Caki2 (cell line): ENCODE results near the gene DOP1B. TPM values are rescaled to one million over a fixed set of nuclear protein-coding genes. Genes with fewer than 3 reads are reported as not detected.
"Not testable (repeated sequence)": the region's sequence is repeated elsewhere in the genome, so short reads cannot be mapped to it uniquely, and the experiment has no call there.

Experiments
- DNase-seq: peaks from one replicate; pipeline ENCODE4 v3.0.0-alpha.2; 2015; ENCODE audit warnings: low read depth
- in situ Hi-C: cut with HindIII; loops from 2 replicates; pipeline ENCODE4 v1.10.0; 2016; ENCODE audit warnings: low sequenced_read_pairs, low pct_unique_long_range_greater_than_20kb, mixed read lengths
- total RNA-seq: library from RNA; depleted of rRNA; stranded (reverse); fragments of >200 nt; shearing (Covaris generic); gene quantifications from 2 replicates; pipeline ENCODE4 v1.2.3, GENCODE V29; 2014; ENCODE audit warnings: low replicate concordance

Gene DOP1B
- total RNA-seq, 1 experiment from 2014 or later, result 21.6 TPM

DNA sequence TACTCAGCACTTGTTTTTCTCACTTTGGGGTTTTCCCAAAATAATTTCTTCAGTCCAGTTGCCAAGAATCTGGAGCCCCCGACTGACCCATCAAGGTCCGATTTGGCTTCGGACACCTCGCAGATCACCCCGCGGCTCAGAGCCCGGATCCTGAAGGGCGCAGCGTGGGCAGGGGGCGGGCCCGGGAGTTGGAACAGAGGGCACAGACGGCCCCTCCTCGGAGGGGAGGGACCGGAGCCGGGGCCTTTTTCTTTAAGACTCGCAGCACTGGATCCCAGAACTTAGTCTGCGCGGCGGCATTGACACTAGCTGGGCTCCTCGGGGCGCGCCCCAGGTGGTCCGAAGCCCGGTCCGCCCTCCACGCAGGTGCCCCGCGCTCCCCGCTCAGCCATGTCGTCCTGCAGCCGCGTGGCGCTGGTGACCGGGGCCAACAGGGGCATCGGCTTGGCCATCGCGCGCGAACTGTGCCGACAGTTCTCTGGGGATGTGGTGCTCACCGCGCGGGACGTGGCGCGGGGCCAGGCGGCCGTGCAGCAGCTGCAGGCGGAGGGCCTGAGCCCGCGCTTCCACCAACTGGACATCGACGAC is 21.7 kb upstream of the DOP1B start, which contains the start of gene CBR3:
Gene CBR3 (plus strand): TSS at position 277 of the 588 bp plus-strand sequence. CDS start 114 bp downstream, at position 391.
- in situ Hi-C loops, result no loop called here
- peak; percentile 72 for DNase-seq

DNA sequence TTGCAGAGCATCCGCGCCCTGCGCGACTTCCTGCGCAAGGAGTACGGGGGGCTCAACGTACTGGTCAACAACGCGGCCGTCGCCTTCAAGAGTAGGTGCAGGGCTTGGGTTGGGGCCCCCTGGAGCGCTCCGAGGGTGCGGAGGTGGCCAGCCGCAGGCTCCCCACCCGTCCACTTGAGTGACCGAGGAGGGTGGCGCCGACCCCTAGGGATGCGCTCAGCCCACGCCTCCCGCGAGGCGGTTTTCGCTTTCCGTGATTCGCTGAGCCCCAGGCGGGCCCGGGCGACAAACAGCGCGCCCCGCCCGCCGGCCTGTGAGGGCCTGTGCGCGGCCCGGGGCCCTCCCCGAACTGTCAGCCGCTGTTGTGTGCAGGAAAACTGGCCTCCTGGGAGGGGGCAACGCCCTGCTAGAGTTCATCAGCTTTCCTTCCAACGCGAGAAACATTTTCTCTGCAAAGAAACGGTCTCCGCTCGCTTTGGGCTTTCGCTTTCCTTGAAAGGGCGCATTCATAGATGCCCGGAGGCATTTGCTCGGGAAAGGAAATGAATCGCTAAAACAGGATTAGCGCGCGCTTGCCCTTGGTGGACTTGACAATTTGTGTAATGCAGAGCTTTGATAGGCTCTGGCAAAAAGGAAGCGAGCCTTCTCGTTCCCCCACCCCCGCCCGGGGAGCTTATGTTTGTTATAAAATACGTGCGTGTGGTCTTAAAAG is 21.1 kb upstream of the DOP1B start:
- in situ Hi-C loops, result no loop called here
- DNase-seq, result peak; percentile 89

DNA sequence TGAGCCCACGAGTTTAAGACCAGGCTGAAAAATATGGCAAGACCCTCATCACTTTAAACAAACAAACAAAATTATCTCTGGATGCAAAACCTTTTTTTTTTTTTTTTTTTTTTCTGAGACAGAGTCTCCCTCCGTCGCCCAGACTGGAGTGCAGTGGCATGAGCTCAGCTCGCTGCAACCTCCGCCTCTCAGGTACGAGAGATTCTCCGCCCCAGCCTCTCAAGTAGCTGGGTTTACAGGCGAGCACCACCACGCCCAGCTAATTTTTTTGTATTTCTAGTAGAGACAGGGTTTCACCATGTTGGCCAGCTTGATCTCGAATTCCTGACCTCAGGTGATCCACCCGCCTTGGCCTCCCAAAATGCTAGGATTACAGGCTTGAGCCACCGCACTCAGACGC is 16.8 kb upstream of the DOP1B start:
- in situ Hi-C loops, result not testable (repeated sequence)

DNA sequence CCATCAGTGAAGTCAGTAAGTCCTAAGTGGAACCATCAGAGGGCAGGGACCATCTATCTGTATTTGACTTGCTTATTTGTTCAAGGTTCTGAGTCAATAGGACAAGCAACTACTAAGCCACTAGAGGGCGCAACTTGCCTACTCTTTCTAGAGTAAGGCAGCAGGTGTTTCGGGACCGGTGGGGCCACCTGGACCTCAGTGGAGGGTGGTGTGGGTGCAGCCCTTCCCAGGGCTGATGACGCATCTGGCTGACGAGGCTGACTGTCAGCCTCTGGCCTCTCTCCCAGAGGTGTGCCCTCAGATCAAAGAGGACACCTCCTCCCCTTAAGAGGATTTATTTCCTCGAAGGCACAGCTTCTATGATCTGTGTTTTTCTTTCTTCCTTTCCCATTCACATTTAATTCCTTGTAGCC is 15.1 kb upstream of the DOP1B start:
- in situ Hi-C loops, result no loop called here
- DNase-seq, result peak; percentile 92

More for the DNA sequence above, 16.8 kb upstream of the DOP1B start:
- not testable (repeated sequence) for DNase-seq

- in situ Hi-C loops, DNase-seq: not testable (repeated sequence)
These were observed 12.4 kb upstream of the DOP1B start for GRCh38 chr21:36144233-36144632.

DNA sequence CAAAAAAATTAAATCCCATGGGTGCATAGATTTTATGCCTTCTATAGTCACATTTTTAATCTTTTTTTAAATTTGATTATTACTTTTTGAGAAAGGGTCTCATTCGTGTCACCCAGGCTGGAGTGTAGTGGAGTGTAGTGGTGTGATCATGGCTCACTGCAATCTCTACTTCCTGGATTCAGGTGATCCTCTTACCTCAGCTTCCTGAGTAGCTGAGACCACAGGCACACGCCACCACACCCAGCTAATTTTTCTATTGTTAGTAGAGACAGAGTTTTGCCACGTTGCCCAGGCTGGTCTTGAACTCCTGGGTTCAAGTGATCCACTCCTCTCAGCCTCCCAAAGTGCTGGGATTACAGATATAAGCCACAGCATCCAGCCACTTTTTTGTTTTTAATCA is 11.4 kb upstream of the DOP1B start:
- in situ Hi-C loops, result no loop called here
- no peak for DNase-seq

- in situ Hi-C loops, result no loop called here
These were observed 8.7 kb upstream of the DOP1B start for GRCh38 chr21:36147911-36148310.

DNA sequence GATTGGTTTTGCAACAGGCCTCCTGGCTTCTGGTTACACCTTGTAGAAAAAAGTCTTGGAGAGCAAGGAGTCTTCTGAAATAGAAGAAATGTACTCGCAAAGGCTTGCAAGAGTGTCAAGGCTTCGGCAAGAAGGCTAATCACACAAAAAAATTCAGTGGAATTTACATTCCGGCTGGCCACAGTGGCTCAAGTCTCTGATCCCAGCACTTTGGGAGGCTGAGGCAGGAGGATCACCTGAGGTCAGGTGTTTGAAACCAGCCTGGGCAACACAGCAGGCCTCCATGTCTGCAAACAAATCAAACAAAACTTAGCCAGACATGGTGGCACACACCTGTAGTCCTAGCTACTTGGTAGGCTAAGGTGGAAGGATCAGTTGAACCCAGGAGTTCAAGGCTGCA is 7.7 kb upstream of the DOP1B start:
- in situ Hi-C loops, result no loop called here
- no peak for DNase-seq

More at GRCh38 chr21:36147911-36148310, 8.7 kb upstream of the DOP1B start:
- DNase-seq, result no peak

- DNase-seq, result no peak
- in situ Hi-C loops, result no loop called here
These were observed 6.6 kb upstream of the DOP1B start for GRCh38 chr21:36149788-36150711.

DNA sequence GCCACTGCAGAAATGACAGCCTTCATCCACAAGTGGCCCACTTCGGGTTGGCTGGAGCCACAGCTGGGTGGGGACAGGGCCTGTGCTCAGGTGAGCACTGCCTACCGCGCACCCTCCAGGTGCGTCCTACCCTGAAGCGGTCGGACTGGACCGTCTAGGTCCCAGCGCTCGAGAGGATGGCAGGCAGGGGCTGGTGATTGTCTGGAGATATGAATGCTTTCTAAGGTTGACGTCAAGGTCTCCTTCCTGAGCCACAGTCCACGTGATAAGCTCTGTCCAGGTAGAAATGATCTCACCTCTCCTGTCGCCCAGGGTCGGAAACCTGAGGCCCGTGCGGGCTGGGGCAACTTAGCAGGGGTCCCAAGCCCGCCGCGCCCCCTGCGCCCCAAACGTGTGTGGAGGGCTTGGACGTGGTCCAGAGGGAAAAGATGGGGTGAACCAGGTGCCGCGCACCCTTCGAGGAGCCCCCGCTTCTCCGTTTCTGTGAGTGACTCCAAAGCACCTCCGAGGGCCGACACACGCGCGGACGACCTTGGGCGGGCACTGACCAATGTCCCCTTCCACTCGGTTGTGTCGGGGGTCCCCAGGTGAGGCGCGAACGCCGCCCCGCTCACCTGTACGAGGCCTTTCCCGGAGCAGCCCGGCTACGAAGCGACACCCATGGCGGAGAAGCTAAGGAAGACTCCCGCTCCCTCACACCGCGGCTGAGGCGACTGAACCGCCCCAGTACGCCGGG is 853 bp upstream of the DOP1B start:
- in situ Hi-C loops, result no loop called here

DNA sequence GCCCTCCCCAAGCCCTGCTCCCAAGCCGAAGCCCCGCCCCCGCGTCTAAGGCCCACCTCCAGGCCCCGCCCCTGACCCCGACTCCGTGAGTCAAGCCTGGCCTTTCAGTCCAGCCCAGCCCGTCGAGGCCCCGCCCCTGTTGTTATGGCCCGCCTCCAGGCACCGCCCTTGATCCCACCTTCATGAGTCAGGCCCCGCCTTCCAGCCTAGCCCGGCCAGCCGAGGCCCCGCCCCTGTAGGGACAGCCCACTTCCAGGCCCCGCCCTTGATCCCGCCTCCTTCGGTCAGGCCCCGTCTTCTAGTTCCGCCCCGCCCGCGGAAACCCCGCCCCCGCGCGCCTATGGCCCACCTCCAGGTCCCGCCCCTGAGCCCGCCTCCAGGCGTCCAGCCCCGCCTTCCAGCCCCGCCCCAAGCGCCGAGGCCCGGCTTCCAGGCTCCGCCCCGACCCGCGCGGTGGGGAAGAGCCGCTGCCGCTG is 247 bp upstream of the DOP1B start:
- DNase-seq, result peak; percentile 96
- in situ Hi-C loops, result no loop called here

More for the DNA sequence above, 853 bp upstream of the DOP1B start:
- no peak for DNase-seq

- in situ Hi-C loops, result no loop called here
- DNase-seq, result no peak
These were observed 2.8 kb downstream of the DOP1B start for GRCh38 chr21:36159356-36159921.

DNA sequence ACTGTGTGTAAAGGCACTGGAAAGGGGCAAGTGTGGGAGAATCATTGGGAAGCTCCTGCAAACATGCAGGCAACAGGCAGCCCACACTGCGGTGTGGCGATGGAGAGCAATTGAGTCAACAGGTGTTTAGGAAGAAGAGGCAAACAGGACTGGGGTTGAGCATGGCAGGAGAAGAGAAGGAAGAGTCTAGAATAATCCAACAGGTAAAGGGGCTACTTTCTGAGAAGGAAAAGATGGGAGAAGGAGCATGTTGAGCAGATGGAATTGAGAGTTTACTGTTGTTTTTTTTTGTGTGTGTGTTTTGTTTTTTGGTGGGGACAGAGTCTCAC is 4.2 kb downstream of the DOP1B start:
- no peak for DNase-seq
- in situ Hi-C loops, result no loop called here

GRCh38 chr21:36162631-36163030 is 6.0 kb downstream of the DOP1B start:
- in situ Hi-C loops, result no loop called here
- no peak for DNase-seq

DNA sequence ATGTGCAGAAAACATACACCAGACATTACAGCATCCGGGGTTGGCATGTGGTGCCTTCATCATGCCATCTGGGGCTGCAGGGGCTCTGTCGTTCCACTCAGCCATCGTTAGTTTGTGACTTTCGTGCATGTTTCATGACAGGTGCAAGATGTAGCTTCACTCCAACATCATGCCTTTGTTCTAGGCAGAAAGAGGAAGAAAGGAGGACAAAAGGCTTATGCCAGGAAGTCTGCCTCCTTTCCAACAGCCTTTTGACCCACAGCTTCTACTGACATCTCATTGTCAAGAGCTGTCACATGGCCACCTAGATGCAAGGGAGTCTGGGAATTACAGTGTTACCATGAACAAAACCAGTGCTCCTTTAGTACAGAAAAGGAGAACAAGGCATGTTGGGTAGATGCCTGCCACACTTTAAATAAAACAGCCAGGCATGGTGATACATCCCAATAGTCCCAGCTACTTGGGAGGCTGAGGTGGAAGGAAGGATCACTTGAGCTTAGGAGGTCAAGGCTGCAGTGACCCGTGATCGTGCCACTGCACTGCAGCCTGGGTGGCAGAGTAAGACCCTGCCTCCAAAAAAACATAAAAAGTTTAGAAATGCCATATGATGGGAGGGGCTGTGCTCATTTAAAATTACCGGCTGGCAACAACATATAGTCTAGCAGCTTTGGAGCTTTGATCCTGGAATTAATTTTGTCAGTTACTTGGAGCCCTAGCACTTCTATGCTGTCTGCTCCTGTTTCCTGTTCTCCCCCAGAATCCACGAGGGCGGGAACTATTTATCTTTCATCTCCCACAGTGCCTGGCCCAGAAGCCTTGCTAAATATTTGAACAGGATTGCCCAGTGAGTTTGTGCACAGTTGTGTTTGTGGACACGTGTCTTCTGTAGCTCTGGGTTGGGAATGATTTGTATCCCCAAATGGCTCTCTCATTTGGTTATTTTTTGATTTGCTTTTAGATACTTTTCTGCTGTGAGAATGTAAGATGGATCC is 7.4 kb downstream of the DOP1B start:
- DNase-seq, result no peak
- in situ Hi-C loops, result no loop called here

DNA sequence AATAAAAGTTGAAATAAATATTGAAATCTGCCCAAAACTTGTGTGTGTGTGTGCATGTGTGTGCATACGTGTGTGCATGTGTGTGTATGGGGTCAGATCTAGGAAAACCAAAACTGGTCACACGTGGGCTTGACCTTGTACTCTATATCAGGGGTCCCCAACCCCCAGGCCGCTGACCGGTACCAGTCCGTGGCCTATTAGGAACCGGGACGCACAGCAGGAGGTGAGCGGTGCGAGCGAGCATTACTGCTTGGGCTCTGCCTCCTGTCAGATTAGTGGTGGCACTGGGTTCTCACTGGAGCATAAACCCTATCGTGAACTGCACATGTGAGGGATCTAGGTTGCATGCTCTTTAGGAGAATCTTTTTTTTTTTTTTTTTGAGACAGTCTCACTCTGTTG is 8.7 kb downstream of the DOP1B start:
- in situ Hi-C loops, result no loop called here
- DNase-seq, result no peak

- no peak for DNase-seq
- in situ Hi-C loops, result no loop called here
These were observed 10.1 kb downstream of the DOP1B start for GRCh38 chr21:36166705-36167104.
